Measurements from ENCODE around the gene CDK5R2. TPM values are rescaled to one million over a fixed set of nuclear protein-coding genes. Genes with fewer than 3 reads are reported as not detected.

Gene CDK5R2
- total and polyA plus RNA-seq, 2 donors = 0.16 to 0.23 TPM

DNA sequence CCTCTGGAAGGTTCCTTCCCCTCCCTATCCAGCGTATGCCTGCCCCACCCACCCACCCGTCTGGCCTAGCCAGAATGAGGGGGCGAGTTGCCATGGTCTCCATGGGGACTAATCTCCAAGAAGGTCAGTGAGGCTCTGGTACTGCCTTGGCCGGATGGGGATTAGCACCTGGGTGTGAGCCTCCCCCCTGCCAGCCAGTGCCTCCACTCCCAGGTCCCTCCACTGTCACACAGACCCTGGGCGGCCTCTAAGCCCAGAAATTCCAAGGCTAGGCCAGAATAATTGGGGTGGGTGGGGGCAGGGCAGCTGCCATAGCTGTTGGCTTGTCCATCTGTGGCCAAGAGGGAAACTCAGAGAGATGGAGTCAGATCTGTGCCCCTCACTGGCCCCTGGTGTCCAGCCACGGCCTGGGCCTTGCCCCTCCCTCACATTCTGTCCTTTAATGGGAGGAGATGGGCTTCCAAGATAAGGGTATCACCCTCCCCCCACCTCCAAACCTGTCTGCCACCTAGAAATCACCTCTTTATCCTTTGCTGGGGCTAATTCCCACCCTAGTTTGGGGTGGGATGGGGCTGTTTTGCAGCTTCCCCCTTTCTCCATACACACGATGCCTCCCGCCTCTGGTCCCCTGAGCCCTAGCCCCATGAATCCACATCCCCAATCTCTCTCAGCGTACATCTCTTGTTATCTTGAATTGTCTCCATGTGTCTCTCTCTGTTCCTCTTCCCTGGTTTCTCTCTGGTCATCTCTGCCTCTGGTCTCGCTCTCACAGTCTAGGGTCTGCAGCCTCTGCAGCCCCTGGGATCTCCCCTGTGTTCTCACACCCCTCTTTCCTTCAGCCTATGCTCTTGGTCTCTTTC lies 39.8 kb downstream of the CDK5R2 start:
- Histone ChIP-seq H3K4me1 (ENCODE audit: insufficient read depth) (no peaks in the 10 kb centered on the region), H3K27ac (ENCODE audit: low read depth) (no peak overlapping the region), H3K36me3 (ENCODE audit: insufficient read depth) (no peaks in the 10 kb centered on the region), H3K4me3 (ENCODE audit: low read depth, low read length) (no peak overlapping the region)
- DNase-seq (ENCODE audit: extremely low spot score) = no peak
- whole genome bisulfite sequencing = 37% methylated on average over 10 of the region's 10 CpGs

DNA sequence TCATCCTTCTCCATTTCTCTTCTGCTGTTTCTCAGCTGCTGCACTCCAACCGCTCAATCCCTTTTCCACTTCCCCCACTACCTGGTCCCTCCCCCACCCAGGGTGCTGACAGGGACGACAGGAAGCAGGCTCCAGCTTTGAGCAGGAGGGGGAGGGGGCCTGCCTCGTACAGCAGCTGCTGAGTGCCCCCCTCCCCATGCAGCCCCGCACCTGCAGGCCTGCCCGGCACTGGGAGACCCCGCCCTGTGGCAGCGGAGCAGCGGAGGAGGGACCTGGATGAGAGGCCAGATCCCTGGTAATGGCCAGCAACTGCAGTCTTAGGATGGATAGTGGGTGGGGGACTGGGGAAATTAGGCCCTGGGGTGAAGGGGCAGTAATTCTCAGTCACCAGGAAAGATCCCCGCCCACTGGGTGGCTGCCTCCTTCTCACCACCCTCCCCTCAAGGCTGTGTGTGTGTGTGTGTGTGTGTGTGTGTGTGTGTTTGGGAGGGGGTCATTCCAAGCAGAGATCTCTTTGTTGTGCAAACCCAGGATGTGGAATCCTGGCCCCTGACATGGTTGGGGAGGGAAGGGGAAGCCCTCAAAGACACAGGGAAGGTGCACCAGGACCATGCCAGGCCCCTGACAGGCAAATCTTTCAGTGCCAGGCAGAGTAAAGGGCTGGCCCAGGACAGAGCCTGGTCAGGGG lies 40.6 kb downstream of the CDK5R2 start:
- H3K4me1 ChIP-seq (ENCODE audit: insufficient read depth) = no peaks in the 10 kb centered on the region
- no peak overlapping the region for H3K4me3 ChIP-seq (ENCODE audit: low read depth, low read length)
- H3K36me3 ChIP-seq (ENCODE audit: insufficient read depth) = no peaks in the 10 kb centered on the region
- no peak for DNase-seq (ENCODE audit: extremely low spot score)
- 9% methylated on average over 9 of the region's 9 CpGs for WGBS
- H3K27ac ChIP-seq (ENCODE audit: low read depth) = no peak overlapping the region

- no peak for DNase-seq (ENCODE audit: extremely low spot score)
- no peak overlapping the region for H3K4me3 ChIP-seq (ENCODE audit: low read depth, low read length)
- no peaks in the 10 kb centered on the region for H3K36me3 ChIP-seq (ENCODE audit: insufficient read depth)
- H3K4me1 ChIP-seq (ENCODE audit: insufficient read depth) = no peaks in the 10 kb centered on the region
- H3K27ac ChIP-seq (ENCODE audit: low read depth) = no peak overlapping the region
- 18% methylated on average over 8 of the region's 8 CpGs for WGBS
Observed at GRCh38 chr2:219000569-219000960, 41.1 kb downstream of the CDK5R2 start.

DNA sequence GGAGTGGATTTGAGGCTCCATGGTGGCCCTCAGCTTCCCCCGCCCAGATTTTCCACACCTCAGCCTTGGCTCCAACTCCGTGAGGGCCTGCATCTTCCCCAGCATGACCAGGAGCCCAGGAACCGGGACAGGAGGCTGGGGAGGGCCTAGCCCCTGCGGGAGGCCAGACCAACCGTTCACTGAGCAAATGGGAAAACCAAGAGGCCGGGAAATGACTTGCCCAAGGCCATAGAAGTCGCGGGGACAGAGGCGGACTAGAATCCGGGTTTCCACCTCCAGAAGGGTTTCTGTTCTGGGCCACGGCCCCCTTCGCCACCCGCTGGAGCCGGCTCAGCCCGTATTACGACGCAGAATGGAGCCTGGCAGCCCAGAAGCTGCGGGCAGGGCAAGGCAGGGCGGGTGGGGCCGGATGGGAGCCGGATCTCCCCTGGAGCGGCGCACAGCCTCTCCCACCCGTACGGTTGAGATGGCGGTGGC lies 41.7 kb downstream of the CDK5R2 start:
- Histone ChIP-seq H3K4me3 (ENCODE audit: low read depth, low read length) (no peak overlapping the region), H3K27ac (ENCODE audit: low read depth) (no peak overlapping the region), H3K4me1 (ENCODE audit: insufficient read depth) (no peaks in the 10 kb centered on the region), H3K36me3 (ENCODE audit: insufficient read depth) (no peaks in the 10 kb centered on the region)
- no peak for DNase-seq (ENCODE audit: extremely low spot score)
- WGBS = 8% methylated on average over 26 of the region's 26 CpGs

DNA sequence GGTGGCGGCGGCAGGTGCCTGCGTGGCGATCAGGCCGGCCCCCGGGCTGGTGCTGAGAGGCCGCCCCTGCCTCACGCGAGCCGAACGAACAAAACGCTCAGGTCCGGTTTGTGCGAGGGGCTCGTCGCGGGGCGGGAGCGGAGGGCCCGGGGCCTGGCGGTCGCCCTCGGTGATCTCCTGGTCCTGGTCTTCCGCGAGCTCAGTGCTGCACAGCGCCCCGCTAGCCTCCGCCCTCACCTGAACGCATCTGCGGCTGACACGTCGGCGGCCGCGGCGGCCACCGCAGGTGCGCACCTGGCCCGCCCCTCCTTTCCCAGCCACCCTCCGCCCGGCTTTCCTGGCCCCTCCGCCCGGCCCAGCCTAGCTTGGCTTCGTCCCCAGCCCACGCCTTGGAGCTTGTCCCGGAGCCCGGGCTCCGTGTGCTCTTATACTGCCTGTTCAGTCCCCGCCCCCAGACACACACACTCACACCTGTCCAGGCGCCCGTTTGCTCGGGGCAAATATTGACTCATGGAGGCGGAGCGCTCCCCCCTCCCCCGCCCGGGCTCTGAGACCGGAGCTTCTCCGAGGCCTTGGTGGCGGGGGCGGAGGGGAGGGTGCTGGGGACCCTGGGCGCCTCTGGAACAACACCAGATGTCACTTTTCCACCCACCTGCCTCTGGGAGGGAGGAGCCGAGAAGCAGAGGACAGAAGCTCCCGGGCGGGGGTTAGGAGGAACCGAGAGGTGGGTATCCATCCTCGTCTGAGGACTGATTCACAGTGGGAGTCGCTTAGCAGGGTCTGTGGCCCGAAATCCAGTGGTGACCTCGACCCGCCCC lies 42.3 kb downstream of the CDK5R2 start:
- no peak overlapping the region for H3K4me3 ChIP-seq (ENCODE audit: low read depth, low read length)
- DNase-seq (ENCODE audit: extremely low spot score) = no peak
- no peaks in the 10 kb centered on the region for H3K4me1 ChIP-seq (ENCODE audit: insufficient read depth)
- H3K27ac ChIP-seq (ENCODE audit: low read depth) = no peak overlapping the region
- H3K36me3 ChIP-seq (ENCODE audit: insufficient read depth) = no peaks in the 10 kb centered on the region
- WGBS = 2% methylated on average over 70 of the region's 70 CpGs

- Histone ChIP-seq H3K27ac (ENCODE audit: low read depth) (no peak overlapping the region), H3K4me3 (ENCODE audit: low read depth, low read length) (peak overlapping the region; percentile 4), H3K4me1 (ENCODE audit: insufficient read depth) (no peaks in the 10 kb centered on the region), H3K36me3 (ENCODE audit: insufficient read depth) (no peaks in the 10 kb centered on the region)
- WGBS = 1% methylated on average over 72 of the region's 72 CpGs
- no peak for DNase-seq (ENCODE audit: extremely low spot score)
Observed at GRCh38 chr2:219002395-219003266, 43.2 kb downstream of the CDK5R2 start.

GRCh38 chr2:219003267-219003634 lies 43.8 kb downstream of the CDK5R2 start:
- H3K36me3 ChIP-seq (ENCODE audit: insufficient read depth) = no peaks in the 10 kb centered on the region
- no peak overlapping the region for H3K27ac ChIP-seq (ENCODE audit: low read depth)
- no peaks in the 10 kb centered on the region for H3K4me1 ChIP-seq (ENCODE audit: insufficient read depth)
- no peak for DNase-seq (ENCODE audit: extremely low spot score)
- H3K4me3 ChIP-seq (ENCODE audit: low read depth, low read length) = no peak overlapping the region
- WGBS = 4% methylated on average over 20 of the region's 20 CpGs

GRCh38 chr2:219003979-219004378 lies 44.5 kb downstream of the CDK5R2 start:
- H3K4me1 ChIP-seq (ENCODE audit: insufficient read depth) = no peaks in the 10 kb centered on the region
- H3K36me3 ChIP-seq (ENCODE audit: insufficient read depth) = no peaks in the 10 kb centered on the region
- WGBS = 79% methylated on average over 3 of the region's 3 CpGs
- no peak for DNase-seq (ENCODE audit: extremely low spot score)
- no peak overlapping the region for H3K27ac ChIP-seq (ENCODE audit: low read depth)
- no peak overlapping the region for H3K4me3 ChIP-seq (ENCODE audit: low read depth, low read length)

GRCh38 chr2:219009294-219009693 lies 49.8 kb downstream of the CDK5R2 start:
- Histone ChIP-seq H3K27ac (ENCODE audit: low read depth) (no peak overlapping the region), H3K36me3 (ENCODE audit: insufficient read depth) (no peaks in the 10 kb centered on the region), H3K4me1 (ENCODE audit: insufficient read depth) (no peaks in the 10 kb centered on the region), H3K4me3 (ENCODE audit: low read depth, low read length) (no peak overlapping the region)
- DNase-seq (ENCODE audit: extremely low spot score) = no peak
- WGBS = 69% methylated on average over 2 of the region's 2 CpGs

DNA sequence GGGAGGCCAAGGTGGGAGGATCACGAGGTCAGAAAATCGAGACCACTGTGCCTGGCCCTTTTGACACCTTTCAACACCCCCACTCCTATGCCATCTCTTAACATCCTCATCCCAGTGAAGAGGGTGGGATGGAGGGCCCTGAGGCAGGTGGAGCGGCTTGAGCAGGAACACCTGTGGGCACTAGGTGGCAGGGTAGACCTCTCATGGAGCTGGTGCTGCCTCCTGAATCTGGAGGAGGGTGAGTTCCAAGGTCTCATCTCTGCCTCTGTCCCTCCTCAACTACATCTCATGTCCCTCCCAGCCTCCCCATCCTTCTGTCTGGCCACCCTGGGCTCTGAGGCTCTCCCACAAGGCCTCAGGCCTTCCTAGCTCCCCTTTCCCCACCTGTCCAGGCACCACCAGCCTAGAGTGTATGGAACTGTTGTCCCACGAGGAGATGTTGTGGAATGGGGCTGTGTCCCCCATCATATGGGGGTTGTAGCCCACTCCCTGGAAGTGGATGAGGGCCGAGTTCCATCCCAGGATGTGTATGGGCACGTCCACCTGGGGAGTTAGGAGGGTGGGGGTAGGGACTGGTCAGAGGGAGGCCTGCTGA lies 50.8 kb downstream of the CDK5R2 start:
- Histone ChIP-seq H3K27ac (ENCODE audit: low read depth) (no peak overlapping the region), H3K4me1 (ENCODE audit: insufficient read depth) (no peaks in the 10 kb centered on the region), H3K4me3 (ENCODE audit: low read depth, low read length) (no peak overlapping the region), H3K36me3 (ENCODE audit: insufficient read depth) (no peaks in the 10 kb centered on the region)
- no peak for DNase-seq (ENCODE audit: extremely low spot score)
- 44% methylated on average over 6 of the region's 6 CpGs for WGBS

DNA sequence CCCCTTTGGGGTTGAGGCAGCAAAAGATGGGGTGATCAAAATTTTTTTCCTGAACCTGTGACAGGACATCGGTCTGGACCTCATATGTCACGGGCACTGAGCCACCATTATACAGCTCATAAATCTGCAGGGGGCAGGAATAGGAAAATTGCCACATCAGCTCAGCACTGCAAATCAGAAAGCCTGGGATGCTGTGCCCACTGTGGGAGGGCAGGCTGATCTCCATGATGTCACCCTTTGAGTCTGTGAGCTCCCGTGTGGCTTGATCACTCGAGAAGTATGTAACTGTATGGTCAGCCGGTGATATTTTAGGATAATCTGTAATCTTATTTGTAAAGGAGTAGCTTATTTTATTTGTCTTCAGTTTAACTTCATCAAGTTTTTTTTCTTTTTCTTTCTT lies 51.4 kb downstream of the CDK5R2 start:
- Histone ChIP-seq H3K27ac (ENCODE audit: low read depth) (no peak overlapping the region), H3K4me3 (ENCODE audit: low read depth, low read length) (no peak overlapping the region), H3K4me1 (ENCODE audit: insufficient read depth) (no peaks in the 10 kb centered on the region), H3K36me3 (ENCODE audit: insufficient read depth) (no peaks in the 10 kb centered on the region)
- DNase-seq (ENCODE audit: extremely low spot score) = no peak
- 79% methylated on average over 5 of the region's 5 CpGs for WGBS

Data from urinary bladder (tissue), 4 donors.